GM12864 (cell line): ENCODE results near the gene ATG4A.

Experiments
- DNase-seq: peaks from one replicate; pipeline ENCODE4 v3.0.0-alpha.2; 2011; ENCODE audit warnings: low read depth
- H3K4me3 ChIP-seq: 2 replicates; pipeline ENCODE4 v1.5.1; 2011; ENCODE audit warnings: mild to moderate bottlenecking, low read depth, low read length, control low read depth
- TF ChIP-seq, protein P1 (sequence below): IDR thresholded peaks from 2 replicates; pipeline ENCODE4 v1.5.1; 2011; ENCODE audit warnings: low read depth, mild to moderate bottlenecking, moderate library complexity, low read length, control low read depth, inconsistent platforms; ENCODE audit errors: missing control alignments

The ATG4A gene

GRCh38 chrX:108131471-108131870, 39.9 kb downstream of the ATG4A start:
- no peak for DNase-seq
- TF ChIP-seq, protein P1, sequence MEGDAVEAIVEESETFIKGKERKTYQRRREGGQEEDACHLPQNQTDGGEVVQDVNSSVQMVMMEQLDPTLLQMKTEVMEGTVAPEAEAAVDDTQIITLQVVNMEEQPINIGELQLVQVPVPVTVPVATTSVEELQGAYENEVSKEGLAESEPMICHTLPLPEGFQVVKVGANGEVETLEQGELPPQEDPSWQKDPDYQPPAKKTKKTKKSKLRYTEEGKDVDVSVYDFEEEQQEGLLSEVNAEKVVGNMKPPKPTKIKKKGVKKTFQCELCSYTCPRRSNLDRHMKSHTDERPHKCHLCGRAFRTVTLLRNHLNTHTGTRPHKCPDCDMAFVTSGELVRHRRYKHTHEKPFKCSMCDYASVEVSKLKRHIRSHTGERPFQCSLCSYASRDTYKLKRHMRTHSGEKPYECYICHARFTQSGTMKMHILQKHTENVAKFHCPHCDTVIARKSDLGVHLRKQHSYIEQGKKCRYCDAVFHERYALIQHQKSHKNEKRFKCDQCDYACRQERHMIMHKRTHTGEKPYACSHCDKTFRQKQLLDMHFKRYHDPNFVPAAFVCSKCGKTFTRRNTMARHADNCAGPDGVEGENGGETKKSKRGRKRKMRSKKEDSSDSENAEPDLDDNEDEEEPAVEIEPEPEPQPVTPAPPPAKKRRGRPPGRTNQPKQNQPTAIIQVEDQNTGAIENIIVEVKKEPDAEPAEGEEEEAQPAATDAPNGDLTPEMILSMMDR: no peak
- no peak overlapping the region for H3K4me3 ChIP-seq

- no peak overlapping the region for H3K4me3 ChIP-seq
- DNase-seq: no peak
- TF ChIP-seq, protein P1: no peak
Observed at GRCh38 chrX:108132034-108132433, 40.5 kb downstream of the ATG4A start.

DNA sequence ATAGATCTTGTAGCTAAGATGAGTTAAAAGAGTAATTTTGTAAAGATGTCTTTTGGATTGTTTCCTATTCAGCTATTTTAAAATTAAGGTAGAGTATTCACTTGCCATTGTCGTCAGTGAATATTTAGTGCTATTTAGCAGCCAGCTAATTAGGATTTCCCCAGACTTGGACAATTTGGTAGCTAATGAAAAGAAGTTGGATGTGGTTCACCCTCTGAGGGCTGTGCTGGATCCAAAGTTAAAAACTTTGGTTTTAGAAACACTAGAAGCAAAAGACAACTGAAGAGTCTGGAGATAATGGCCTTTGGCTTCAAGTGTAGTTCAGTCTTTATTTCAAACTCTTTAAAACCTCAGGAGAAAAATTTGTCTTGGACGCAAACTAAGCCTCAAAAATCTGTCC, 41.3 kb downstream of the ATG4A start:
- TF ChIP-seq, protein P1: no peak
- no peak for DNase-seq
- no peak overlapping the region for H3K4me3 ChIP-seq

- H3K4me3 ChIP-seq: no peak overlapping the region
- DNase-seq: no peak
- TF ChIP-seq, protein P1: no peak
Observed at GRCh38 chrX:108134724-108135123, 43.1 kb downstream of the ATG4A start.

DNA sequence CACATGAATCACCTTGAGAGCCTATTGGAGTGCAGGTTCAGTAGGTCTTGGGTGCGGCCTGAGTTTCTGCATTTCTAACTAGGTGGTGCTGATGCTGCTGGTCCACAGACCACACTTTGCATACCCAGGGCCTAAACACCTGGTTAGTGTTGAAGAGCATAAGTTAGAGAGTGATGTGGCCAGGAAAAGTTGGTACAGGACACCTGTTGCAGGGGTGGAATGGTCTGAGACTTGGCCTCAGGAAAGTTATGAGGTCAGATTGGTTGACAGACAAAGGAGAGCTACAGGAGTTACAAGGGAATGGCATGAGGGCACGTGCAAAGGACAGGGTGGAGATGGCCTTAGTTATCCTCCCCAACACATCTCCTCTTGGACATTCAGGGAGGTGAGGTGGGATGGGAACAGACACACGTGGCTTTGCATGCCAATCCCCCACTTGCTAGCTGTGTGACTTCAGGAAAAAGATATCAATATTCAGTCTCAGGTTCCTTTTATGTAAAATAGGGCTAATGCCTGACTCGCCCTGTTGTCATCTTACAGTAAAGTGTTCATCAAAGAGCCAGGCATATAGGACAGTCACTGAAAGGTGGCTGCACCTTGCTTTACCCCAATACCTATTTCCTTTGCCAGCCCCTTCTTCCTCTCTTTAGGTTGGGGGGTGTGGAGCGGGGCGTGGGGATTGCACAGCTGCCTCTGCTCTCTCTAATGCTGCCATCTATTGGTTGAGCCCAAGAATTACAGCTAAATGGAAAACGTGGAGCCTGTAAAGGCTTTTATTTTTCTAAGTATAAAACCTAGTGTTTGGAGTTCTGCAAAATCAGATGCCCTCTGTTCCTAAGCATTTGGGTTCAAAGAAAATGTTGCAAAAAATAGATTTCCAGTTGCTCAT, 47.5 kb downstream of the ATG4A start:
- no peak overlapping the region for H3K4me3 ChIP-seq
- TF ChIP-seq, protein P1: peak; percentile 50
- DNase-seq: no peak

DNA sequence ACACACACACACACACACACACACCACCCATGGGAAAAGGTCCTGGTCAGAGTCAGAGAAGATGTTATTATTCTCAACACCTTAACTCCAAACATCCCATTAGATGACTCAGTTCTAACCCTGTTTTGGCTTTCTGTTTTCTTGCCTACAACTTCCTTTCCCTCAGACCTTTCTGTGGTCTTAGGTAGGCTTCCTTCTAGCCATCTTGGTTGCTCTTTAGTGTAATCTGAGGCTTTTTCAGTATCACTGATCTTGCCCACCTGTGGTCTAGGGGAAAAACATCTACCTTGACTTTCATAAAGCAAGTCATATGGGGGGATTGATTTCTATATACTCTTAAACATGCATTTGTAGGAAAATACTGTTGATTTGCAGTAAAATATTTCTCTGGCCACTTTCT, 56.9 kb downstream of the ATG4A start:
- no peak overlapping the region for H3K4me3 ChIP-seq
- DNase-seq: no peak
- TF ChIP-seq, protein P1: no peak

GRCh38 chrX:108156082-108156481, 64.5 kb downstream of the ATG4A start:
- DNase-seq: no peak
- no peak overlapping the region for H3K4me3 ChIP-seq
- TF ChIP-seq, protein P1: no peak
